ENCODE measurements around the gene EVI5. TPM values are rescaled to one million over a fixed set of nuclear protein-coding genes. Genes with fewer than 3 reads are reported as not detected.

The EVI5 gene
- total RNA-seq, 1 donor = 58.7 TPM

DNA sequence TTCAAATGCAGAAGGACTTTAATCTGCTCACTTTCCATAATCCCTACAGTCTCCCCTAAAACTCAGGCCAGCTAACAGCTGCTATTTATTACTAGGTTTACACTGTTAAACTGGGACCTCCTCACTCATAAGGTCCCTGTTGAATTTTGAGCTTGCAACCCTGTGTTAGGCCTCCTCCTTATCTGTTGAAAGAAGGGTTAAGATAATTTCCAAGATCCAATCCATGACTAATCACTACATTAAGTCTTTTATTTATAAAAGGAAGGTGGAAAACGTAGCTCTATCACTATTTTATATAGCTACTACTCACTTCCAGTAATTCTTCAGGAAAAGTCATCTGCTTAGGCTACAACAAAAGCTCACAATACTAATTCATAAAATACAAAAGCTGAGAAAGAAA is 79.5 kb downstream of the EVI5 start:
- peak; percentile 90 for DNase-seq (ENCODE audit: low read depth)
- TF ChIP-seq, protein P1, sequence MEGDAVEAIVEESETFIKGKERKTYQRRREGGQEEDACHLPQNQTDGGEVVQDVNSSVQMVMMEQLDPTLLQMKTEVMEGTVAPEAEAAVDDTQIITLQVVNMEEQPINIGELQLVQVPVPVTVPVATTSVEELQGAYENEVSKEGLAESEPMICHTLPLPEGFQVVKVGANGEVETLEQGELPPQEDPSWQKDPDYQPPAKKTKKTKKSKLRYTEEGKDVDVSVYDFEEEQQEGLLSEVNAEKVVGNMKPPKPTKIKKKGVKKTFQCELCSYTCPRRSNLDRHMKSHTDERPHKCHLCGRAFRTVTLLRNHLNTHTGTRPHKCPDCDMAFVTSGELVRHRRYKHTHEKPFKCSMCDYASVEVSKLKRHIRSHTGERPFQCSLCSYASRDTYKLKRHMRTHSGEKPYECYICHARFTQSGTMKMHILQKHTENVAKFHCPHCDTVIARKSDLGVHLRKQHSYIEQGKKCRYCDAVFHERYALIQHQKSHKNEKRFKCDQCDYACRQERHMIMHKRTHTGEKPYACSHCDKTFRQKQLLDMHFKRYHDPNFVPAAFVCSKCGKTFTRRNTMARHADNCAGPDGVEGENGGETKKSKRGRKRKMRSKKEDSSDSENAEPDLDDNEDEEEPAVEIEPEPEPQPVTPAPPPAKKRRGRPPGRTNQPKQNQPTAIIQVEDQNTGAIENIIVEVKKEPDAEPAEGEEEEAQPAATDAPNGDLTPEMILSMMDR (IDR thresholded peaks at IDR 0.05; ENCODE audit: insufficient read depth, low read depth, low read length) = no peak
- H3K4me3 ChIP-seq (ENCODE audit: low read depth, low read length) = no peak overlapping the region

DNA sequence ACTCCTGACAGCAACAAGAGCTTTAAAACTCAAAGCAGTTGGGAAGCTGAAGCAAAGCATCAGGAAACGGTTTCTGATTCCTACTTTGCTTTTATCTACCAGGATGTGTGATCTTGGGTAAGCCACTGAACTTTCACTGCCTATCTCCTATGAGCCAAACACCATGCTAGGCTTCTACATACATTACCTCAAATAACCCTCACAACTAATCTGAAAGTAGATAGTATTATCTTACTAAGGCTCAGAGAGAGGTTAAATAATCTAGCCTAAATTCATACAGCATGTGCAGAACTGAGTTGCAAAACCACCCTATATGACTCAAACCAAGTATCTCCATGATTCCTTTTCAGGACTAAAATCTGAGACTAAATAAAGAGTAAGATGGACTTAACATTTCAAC is 83.8 kb downstream of the EVI5 start:
- peak; percentile 94 for DNase-seq (ENCODE audit: low read depth)
- H3K4me3 ChIP-seq (ENCODE audit: low read depth, low read length) = no peak overlapping the region
- TF ChIP-seq, protein P1 (IDR thresholded peaks at IDR 0.05; ENCODE audit: insufficient read depth, low read depth, low read length) = no peak

GRCh38 chr1:92698932-92699331 is 86.0 kb downstream of the EVI5 start:
- DNase-seq (ENCODE audit: low read depth) = no peak
- TF ChIP-seq, protein P1 (IDR thresholded peaks at IDR 0.05; ENCODE audit: insufficient read depth, low read depth, low read length) = no peak
- H3K4me3 ChIP-seq (ENCODE audit: low read depth, low read length) = no peak overlapping the region

GRCh38 chr1:92695104-92695503 is 89.8 kb downstream of the EVI5 start:
- DNase-seq (ENCODE audit: low read depth) = peak; percentile 21
- TF ChIP-seq, protein P1 (IDR thresholded peaks at IDR 0.05; ENCODE audit: insufficient read depth, low read depth, low read length) = no peak
- no peak overlapping the region for H3K4me3 ChIP-seq (ENCODE audit: low read depth, low read length)

GRCh38 chr1:92691925-92692324 is 93.0 kb downstream of the EVI5 start:
- DNase-seq (ENCODE audit: low read depth) = no peak
- H3K4me3 ChIP-seq (ENCODE audit: low read depth, low read length) = no peak overlapping the region
- TF ChIP-seq, protein P1 (IDR thresholded peaks at IDR 0.05; ENCODE audit: insufficient read depth, low read depth, low read length) = no peak

GRCh38 chr1:92690212-92690906 is 94.5 kb downstream of the EVI5 start:
- TF ChIP-seq, protein P1 (IDR thresholded peaks at IDR 0.05; ENCODE audit: insufficient read depth, low read depth, low read length) = no peak
- no peak overlapping the region for H3K4me3 ChIP-seq (ENCODE audit: low read depth, low read length)
- no peak for DNase-seq (ENCODE audit: low read depth)

DNA sequence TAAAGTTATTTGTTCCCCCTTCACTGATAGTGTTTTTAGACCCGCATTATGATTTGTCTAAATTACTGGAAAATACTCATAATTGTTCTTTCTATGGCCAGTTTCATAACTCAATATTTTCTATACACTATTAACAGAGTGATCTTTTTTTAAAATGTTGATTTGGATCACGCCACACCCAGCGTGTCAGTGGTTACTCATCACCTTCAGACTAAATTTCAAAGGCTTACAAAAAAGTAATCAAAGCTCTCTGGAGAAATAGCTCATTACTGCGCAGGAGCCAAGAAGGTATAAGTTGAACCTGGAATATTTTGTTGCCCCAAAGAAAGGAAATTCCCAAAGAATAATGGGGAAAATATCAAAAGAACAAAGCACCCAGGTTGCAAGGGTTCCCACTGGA is 104.9 kb downstream of the EVI5 start:
- TF ChIP-seq, protein P1 (IDR thresholded peaks at IDR 0.05; ENCODE audit: insufficient read depth, low read depth, low read length) = no peak
- DNase-seq (ENCODE audit: low read depth) = no peak
- no peak overlapping the region for H3K4me3 ChIP-seq (ENCODE audit: low read depth, low read length)
